ENCODE results near the gene DEDD. TPM values are rescaled to one million over a fixed set of nuclear protein-coding genes. Genes with fewer than 3 reads are reported as not detected.
"Not testable (repeated sequence)": the region's sequence is repeated elsewhere in the genome, so short reads cannot be mapped to it uniquely, and the experiment has no call there.

The DEDD gene
- total RNA-seq, 6 donors from 2014 or later = 26.7 to 45.1 (median 35.1) TPM

- peak; percentile 90 to 97 for DNase-seq
- WGBS, 2 donors = 0 to 1% methylated on average over 28 to 55 of the region's 58 CpGs
- peaks cover 39 to 80% (median 47%) of the 10 kb centered on the region in 4 donors for H3K4me1 ChIP-seq
- H3K36me3 ChIP-seq = peaks cover 10 to 35% (median 32%) of the 10 kb centered on the region in 4 donors
- H3K9me3 ChIP-seq = no peaks in the 10 kb centered on the region
- H3K27ac ChIP-seq = peak within 1 kb of the TSS; percentile 89 to 97 (median 94)
- peak within 1 kb of the TSS; percentile 70 to 98 (median 93) for H3K4me3 ChIP-seq
- ATAC-seq (ENCODE audit: low FRiP score in 2 of 2) = peak; percentile 93 to 97
- peak; percentile 53 to 93 (median 84) for TF ChIP-seq POLR2A (IDR thresholded peaks at IDR 0.05)
- TF ChIP-seq CTCF (IDR thresholded peaks at IDR 0.05) = peak in 2 of 6 experiments; percentile 21 to 23
- TF ChIP-seq EP300 (IDR thresholded peaks at IDR 0.05) = peak in 1 of 4 donors; percentile 33
- peak; percentile 97 to 99 for TF ChIP-seq POLR2AphosphoS5 (IDR thresholded peaks at IDR 0.05)
- H3K27me3 ChIP-seq = no peaks in the 10 kb centered on the region
Measured at GRCh38 chr1:161117759-161118581, 14.5 kb downstream of the DEDD start, which contains the start of the genes NIT1 and PFDN2. NIT1 (plus strand) TSS chr1:161118105; CDS start chr1:161118177, 72 bp downstream. PFDN2 (minus strand) TSS chr1:161118037; CDS start chr1:161118026, 11 bp downstream.

DNA sequence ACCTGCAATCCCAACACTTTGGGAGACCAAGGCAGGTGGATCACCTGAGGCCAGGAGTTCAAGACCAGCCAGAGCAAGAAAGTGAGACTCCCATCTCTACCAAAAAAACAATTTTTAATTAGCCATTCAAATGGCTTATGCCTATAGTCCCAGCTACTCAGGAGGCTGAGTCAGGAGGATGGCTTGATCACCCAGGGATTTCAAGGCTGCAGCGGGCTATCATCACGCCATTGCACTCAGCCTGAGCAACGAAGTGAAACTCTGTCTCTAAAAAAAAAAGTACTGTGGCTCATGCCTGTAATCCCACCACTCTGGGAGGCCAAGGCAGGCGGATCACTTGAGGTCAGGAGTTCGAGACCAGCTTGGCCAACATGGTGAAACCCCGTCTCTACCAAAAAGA lies 16.5 kb downstream of the DEDD start:
- H3K36me3 ChIP-seq = peaks cover 4 to 15% (median 12%) of the 10 kb centered on the region in 4 donors
- H3K9me3 ChIP-seq; H3K27ac ChIP-seq; H3K4me3 ChIP-seq; ATAC-seq (ENCODE audit: low FRiP score in 2 of 2); H3K27me3 ChIP-seq; DNase-seq: not testable (repeated sequence)
- WGBS, 2 donors = 86 to 91% methylated on average over 6 of the region's 6 CpGs
- peaks cover 39 to 80% (median 45%) of the 10 kb centered on the region in 4 donors for H3K4me1 ChIP-seq

- Histone ChIP-seq H3K27me3 (no peaks in the 10 kb centered on the region), H3K9me3 (no peaks in the 10 kb centered on the region), H3K27ac (no peak overlapping the region), H3K4me1 (peaks cover 39 to 73% (median 42%) of the 10 kb centered on the region in 4 donors), H3K36me3 (peaks cover 0 to 7% (median 5%) of the 10 kb centered on the region in 4 donors), H3K4me3 (no peak overlapping the region)
- DNase-seq = no peak
- 84 to 87% methylated on average over 12 of the region's 12 CpGs for WGBS, 2 donors
- TF ChIP-seq POLR2A (IDR thresholded peaks at IDR 0.05) = no peak
- no peak for TF ChIP-seq CTCF (IDR thresholded peaks at IDR 0.05)
- TF ChIP-seq EP300 (IDR thresholded peaks at IDR 0.05) = no peak
- TF ChIP-seq POLR2AphosphoS5 (IDR thresholded peaks at IDR 0.05) = no peak
- no peak for ATAC-seq (ENCODE audit: low FRiP score in 2 of 2)
Measured at GRCh38 chr1:161115132-161115711, 17.2 kb downstream of the DEDD start.

DNA sequence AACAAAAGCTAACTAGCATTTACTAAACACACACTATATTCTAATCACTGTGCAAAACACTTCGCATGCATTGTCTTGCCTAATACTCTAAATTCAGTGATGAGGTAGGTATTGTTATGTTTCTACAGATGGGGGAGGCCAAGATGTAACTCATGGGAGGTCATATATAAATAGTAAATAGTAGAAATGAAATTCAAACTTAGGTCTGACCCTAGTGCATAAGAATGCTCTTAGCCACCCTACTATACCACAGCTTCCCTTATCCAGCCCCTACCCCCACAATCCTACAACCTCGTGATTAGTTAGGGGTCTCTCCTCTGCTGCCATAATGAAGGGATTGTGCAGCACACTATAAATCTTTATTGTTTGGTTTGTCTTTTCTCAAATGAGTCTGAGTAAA lies 17.9 kb downstream of the DEDD start:
- Histone ChIP-seq H3K27ac (no peak overlapping the region), H3K4me3 (no peak overlapping the region), H3K36me3 (peaks cover 0 to 7% (median 3%) of the 10 kb centered on the region in 4 donors), H3K27me3 (no peaks in the 10 kb centered on the region), H3K4me1 (peaks cover 37 to 66% (median 37%) of the 10 kb centered on the region in 4 donors), H3K9me3 (no peaks in the 10 kb centered on the region)
- ATAC-seq (ENCODE audit: low FRiP score in 2 of 2) = no peak
- WGBS, 2 donors = 67 to 82% methylated on average over 2 of the region's 2 CpGs
- TF ChIP-seq EP300 (IDR thresholded peaks at IDR 0.05) = no peak
- TF ChIP-seq POLR2A (IDR thresholded peaks at IDR 0.05) = no peak
- TF ChIP-seq POLR2AphosphoS5 (IDR thresholded peaks at IDR 0.05) = no peak
- DNase-seq = no peak

DNA sequence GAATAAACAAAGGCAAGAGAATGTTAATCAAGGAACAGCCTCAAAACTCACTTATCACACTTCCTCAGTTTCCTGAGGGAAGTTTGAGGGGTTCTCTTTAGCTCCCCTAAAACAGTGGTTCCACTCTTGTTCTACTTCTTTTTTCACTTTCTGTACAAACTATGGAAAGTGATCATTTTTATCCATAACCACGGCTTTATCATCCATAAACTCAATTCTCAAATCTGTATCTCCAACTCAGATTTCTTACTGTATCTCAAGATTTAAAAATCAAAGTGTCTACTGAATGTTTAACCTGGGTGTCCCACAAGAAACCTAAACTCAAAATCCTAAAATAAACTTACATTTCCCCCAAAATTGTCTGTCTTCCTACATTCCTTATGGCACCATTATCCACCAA lies 18.6 kb downstream of the DEDD start:
- Histone ChIP-seq H3K9me3 (no peaks in the 10 kb centered on the region), H3K4me1 (peaks cover 30 to 60% (median 31%) of the 10 kb centered on the region in 4 donors), H3K36me3 (peaks cover 0 to 9% (median 4%) of the 10 kb centered on the region in 4 donors), H3K4me3 (no peak overlapping the region), H3K27me3 (no peaks in the 10 kb centered on the region), H3K27ac (no peak overlapping the region)
- ATAC-seq (ENCODE audit: low FRiP score in 2 of 2) = no peak
- TF ChIP-seq EP300 (IDR thresholded peaks at IDR 0.05) = no peak
- TF ChIP-seq POLR2AphosphoS5 (IDR thresholded peaks at IDR 0.05) = no peak
- TF ChIP-seq POLR2A (IDR thresholded peaks at IDR 0.05) = no peak
- TF ChIP-seq CTCF (IDR thresholded peaks at IDR 0.05) = no peak
- DNase-seq = no peak
- WGBS, 2 donors = 58 to 66% methylated on average over 1 of the region's 1 CpG
